Uterus (tissue), 2 donors: Measurements from ENCODE around the gene PYY.

Experiments used
- CTCF ChIP-seq, 4 experiments: fragments of 200-600 bp in 2 of 4; fragments of 450-650 bp in 2 of 4; sonication (generic) in 2 of 4; IDR thresholded peaks; one replicate each; pipeline ENCODE4 v1.5.1; 2016 to 2019; ENCODE audit warnings: antibody characterized with exemption in 4 of 4, mild to moderate bottlenecking in 2 of 4, moderate library complexity in 1 of 4
- POLR2A ChIP-seq, 2 donors: fragments of 450-650 bp; IDR thresholded peaks; one replicate each; pipeline ENCODE4 v1.6.1; 2016; ENCODE audit warnings: antibody characterized with exemption in 2 of 2, mild to moderate bottlenecking in 1 of 2, moderate library complexity in 1 of 2

DNA sequence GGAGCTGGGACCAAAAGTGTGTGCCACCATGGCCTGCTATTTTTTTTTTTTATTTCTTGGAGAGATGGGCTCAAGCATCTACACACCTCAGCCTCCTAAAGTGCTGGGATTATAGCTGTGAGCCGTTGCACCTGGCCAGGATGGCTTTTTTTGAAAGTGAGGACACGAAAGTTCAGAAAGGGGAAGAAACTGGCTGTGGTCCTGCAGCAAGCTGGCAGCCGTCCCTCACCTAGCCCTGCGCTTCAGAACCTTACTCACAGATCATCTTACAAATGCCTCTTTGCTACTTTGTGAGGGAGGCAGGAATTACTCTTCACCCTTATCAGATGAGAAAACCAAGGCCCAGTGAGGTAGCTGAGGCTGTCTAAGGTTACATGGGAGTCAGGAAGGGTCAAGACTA is 7.0 kb downstream of the PYY start:
- TF ChIP-seq CTCF (IDR thresholded peaks at IDR 0.05) (no peak), POLR2A (IDR thresholded peaks at IDR 0.05) (no peak)
